Mononuclear cell (primary cell): ENCODE data around the gene GRM8. TPM values are rescaled to one million over a fixed set of nuclear protein-coding genes. Genes with fewer than 3 reads are reported as not detected.

Source experiments
- H3K27me3 ChIP-seq: 2 replicates; pipeline ENCODE4 v1.6.0; 2011; ENCODE audit warnings: low read length, control low read depth; ENCODE audit not compliant: insufficient read depth
- H3K4me1 ChIP-seq: 2 replicates; pipeline ENCODE4 v1.5.1; 2011; ENCODE audit warnings: mild to moderate bottlenecking, low read length, control low read depth; ENCODE audit not compliant: insufficient read depth
- H3K4me3 ChIP-seq: 2 replicates; pipeline ENCODE4 v1.5.1; 2011; ENCODE audit warnings: mild to moderate bottlenecking, low read length, moderate library complexity
- H3K9me3 ChIP-seq: 2 replicates; pipeline ENCODE4 v1.5.1; 2011; ENCODE audit warnings: low read depth, mild to moderate bottlenecking, control low read depth, low read length
- total RNA-seq: library from RNA; depleted of rRNA; stranded (reverse); fragments of >200 nt; gene quantifications from one replicate; pipeline ENCODE4 v1.2.3, GENCODE V29; 2012

GRM8 gene
- total RNA-seq, 1 donor, result not detected

DNA sequence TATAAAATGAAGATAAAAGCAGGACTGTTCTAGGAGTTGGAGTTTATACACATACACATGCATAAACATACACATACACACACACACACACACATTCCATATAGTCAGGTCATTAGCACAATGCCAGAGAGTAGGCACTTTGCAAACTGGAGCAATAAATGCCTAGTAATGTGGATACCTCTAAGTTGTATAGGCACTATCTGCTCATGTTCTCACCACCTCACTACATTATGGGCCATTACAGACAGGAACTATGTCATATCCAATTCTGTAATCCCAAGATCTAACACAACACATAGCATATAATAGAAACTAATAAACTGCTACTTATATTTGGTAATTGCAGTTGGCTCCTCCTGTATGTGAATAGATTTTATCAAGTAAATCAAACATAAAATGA, 115.6 kb downstream of the GRM8 start:
- H3K27me3 ChIP-seq, result peaks cover 3% of the 10 kb centered on the region
- H3K4me1 ChIP-seq, result no peaks in the 10 kb centered on the region
- no peak overlapping the region for H3K4me3 ChIP-seq
- no peaks in the 10 kb centered on the region for H3K9me3 ChIP-seq

DNA sequence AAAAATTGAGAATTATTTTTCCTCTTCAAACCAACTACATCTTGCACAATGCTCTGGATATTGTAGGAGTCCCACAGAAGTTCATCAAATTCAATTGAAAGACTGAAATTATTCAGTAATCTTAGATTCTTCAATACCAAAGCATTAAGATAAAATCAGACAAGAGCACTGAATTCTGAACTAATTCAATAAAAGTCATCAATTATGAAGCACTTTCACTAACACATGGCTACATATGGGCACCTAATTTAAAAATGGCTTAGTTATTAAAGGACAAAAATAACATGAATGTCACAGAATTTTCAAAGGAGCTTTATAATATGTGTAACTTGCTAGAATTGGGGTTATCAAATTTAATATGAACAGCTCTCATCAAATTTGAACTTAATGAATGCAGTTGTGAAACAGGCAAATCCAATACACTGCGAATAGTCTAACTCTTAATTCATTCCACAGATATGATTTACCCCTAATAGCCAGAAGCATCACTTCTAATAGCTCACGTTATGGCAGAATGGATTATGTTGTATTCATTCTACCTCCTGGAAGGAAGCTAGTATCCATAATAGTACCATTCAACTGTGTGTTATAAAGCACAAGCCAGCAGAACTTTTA, 116.8 kb downstream of the GRM8 start:
- Histone ChIP-seq H3K9me3 (no peaks in the 10 kb centered on the region), H3K27me3 (peaks cover 3% of the 10 kb centered on the region), H3K4me1 (no peaks in the 10 kb centered on the region), H3K4me3 (no peak overlapping the region)

DNA sequence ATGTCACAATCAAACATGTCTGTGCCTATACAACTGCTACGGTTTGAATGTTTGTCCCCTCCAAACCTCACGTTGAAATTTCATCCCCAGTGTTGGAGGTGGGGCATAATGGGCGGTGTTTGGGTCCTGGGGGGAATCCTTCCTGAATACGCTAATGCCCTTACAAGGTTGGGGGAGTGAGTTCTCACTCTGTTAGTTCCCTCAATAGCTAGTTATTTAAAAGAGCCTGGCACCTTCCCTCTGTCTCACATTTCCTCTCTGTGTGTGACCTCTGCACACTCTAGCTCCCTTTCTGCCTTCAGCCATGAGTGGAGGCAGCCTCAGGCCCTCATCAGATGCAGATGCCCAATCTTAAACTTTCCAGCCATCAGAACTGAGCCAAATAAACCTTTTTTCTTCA, 129.5 kb downstream of the GRM8 start:
- Histone ChIP-seq H3K9me3 (no peaks in the 10 kb centered on the region), H3K4me1 (no peaks in the 10 kb centered on the region), H3K27me3 (no peaks in the 10 kb centered on the region), H3K4me3 (no peak overlapping the region)

DNA sequence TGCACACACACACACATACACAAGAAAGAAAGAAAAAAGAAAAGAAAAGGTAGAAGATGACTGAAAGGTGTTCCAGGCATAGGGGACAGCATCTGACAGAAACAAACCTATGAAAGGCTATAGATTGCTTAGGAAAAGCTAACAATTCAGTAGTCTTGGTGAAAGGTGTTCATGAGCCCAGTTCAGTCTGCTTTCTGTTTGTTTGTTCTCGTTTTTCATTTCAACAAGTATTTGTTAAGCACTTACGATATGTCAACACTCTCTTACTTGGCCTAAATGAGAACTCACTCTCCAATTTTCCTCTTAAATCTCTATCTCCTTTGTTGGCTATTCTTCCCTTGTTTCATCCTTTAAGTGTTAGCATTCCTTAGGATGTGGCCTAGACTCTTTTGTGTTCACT, 133.2 kb downstream of the GRM8 start:
- H3K4me3 ChIP-seq, result no peak overlapping the region
- no peaks in the 10 kb centered on the region for H3K4me1 ChIP-seq
- H3K27me3 ChIP-seq, result no peaks in the 10 kb centered on the region
- H3K9me3 ChIP-seq, result no peaks in the 10 kb centered on the region

DNA sequence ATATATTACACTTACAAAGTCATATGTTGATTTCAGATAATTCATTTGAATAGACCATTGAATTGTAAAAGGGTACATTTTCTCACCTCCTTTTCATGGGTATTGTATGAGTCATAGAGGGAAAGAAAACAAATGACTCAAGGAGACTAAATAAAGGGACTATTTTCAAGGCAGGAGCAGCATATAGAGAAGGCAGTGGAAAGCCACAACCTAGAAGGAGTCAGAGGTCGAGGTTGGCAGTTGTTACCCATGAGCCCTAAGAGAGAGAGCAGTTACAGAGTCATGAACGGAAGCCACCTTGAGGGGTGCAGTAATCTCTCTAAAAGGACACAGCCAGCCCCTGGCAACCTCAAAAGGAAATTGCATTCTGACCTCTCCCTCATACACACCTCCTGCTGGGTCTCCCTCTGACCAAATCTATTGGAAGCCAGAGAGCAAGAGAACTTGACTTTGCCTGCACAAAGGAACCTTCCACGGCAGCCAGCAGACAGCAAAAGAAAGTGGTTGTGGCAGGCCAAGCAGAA, 137.9 kb downstream of the GRM8 start:
- Histone ChIP-seq H3K9me3 (no peaks in the 10 kb centered on the region), H3K4me1 (no peaks in the 10 kb centered on the region), H3K4me3 (no peak overlapping the region), H3K27me3 (no peaks in the 10 kb centered on the region)

DNA sequence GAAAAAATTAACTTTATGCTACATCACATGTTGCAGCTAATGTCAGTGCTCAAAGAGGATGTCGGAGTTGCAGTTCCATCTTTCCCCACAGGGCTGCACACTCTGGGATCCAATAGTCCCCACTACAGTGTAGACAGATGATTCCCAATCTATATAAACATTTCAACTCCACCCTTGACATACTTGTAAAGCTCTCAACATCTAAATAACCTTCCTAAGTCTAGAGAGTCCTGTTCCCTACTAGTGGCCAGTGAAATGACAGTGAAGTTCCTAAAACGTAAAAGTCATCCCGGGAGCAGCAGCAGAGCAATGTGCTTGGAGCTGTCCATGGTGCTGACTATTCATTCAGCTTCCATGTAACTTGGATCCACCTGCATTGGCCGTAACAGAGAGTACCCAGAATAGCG, 145.1 kb downstream of the GRM8 start:
- Histone ChIP-seq H3K4me3 (no peak overlapping the region), H3K4me1 (no peaks in the 10 kb centered on the region), H3K27me3 (no peaks in the 10 kb centered on the region), H3K9me3 (no peaks in the 10 kb centered on the region)

DNA sequence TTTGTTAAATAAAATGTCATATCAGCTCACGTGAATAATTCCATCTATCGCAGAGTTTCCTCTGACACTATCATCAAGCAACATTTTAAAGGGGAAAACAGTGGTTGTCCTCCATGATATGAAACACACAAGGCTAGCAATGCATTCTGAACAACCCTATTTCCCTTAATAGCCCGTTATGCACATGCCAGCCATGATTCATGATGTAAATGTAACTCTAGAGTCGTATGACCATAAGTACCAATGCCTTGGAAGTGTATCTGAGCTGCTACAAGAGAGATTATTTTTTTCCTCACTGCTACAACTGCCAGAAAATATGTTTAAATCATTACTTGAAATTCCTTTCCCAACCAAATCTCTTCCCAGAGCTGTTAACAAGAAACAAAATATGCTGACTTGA, 159.4 kb downstream of the GRM8 start:
- H3K4me3 ChIP-seq, result no peak overlapping the region

DNA sequence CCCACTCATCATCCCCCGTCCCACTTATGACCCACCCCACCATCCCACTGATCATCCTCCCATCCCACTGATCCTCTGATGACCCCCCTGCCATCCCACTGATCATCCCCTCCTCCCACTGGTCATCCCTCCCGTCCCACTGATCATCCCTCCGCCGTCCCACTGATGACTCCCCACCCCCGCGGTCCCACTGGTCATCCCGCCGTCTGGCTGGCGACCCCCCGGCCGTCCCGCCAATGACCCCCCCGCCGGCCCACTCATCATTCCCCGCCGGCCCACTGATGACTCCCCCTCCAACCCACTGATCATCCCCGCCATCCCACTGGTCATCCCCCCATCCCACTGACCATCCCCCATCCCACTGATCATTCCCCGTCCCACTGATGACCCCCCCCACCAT, 161.1 kb downstream of the GRM8 start:
- no peaks in the 10 kb centered on the region for H3K9me3 ChIP-seq
- no peak overlapping the region for H3K4me3 ChIP-seq

More for the DNA sequence above, 159.4 kb downstream of the GRM8 start:
- Histone ChIP-seq H3K4me1 (no peaks in the 10 kb centered on the region), H3K27me3 (no peaks in the 10 kb centered on the region), H3K9me3 (no peaks in the 10 kb centered on the region)

DNA sequence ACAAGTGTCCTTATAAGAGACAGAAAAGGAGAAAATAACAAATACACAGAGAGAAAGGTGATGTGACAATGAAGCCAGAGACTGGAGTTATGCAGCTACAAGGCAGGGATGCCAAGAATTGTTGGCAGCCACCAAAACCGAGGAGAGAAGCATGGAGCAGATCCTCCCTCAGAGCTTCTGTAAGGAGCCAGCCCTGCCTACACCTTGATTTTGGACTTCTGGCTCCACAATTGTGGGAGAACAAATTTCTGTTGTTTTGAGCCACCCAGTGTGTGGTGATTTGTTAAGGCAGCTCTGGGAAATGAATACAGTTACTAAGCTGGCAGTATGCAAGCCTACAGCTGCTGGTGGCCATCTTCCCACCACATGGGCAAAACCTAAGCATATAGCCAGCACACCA, 163.6 kb downstream of the GRM8 start:
- Histone ChIP-seq H3K9me3 (no peaks in the 10 kb centered on the region), H3K27me3 (no peaks in the 10 kb centered on the region), H3K4me1 (no peaks in the 10 kb centered on the region), H3K4me3 (no peak overlapping the region)

More for the DNA sequence above, 161.1 kb downstream of the GRM8 start:
- no peaks in the 10 kb centered on the region for H3K4me1 ChIP-seq
- no peaks in the 10 kb centered on the region for H3K27me3 ChIP-seq

DNA sequence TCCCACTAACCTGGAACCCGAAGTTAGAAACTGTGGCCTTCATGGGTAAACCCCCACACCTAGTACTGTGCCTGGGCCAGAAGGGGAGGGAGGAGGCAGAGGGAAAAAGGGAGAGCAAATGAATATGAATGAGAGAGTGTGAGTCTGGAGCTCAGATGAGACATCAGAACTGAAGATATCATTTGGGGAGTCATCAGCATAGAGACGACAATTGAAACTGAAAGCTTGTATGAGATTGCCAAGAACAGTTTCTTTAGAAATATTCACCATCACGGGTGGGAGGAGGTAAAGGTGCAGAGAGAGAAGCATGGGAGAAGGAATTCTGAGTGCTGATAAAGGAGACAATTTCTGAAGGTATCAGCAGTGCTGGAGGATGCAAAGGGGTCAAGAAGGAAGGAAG, 171.2 kb downstream of the GRM8 start:
- Histone ChIP-seq H3K27me3 (no peaks in the 10 kb centered on the region), H3K4me1 (no peaks in the 10 kb centered on the region), H3K9me3 (no peaks in the 10 kb centered on the region), H3K4me3 (no peak overlapping the region)

DNA sequence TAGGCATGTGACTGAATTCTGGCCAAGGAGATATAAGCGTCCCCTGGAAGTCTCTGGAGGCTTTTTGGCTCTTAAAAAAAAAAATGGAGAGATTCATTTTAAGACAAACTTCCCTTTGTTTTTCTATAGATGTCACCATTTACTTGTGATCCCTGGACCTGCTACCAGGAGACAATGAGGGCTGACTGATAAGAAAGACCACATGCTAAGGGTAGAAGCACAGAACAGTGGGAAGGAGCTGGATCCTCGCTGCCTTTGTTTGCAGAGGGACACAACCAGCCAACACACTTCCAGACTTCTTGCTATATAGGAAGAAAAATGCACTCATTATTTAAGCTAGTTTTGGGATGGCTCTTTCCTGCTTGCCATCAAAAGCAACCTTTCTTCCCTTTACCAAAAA, 172.2 kb downstream of the GRM8 start:
- Histone ChIP-seq H3K9me3 (no peaks in the 10 kb centered on the region), H3K27me3 (no peaks in the 10 kb centered on the region), H3K4me1 (no peaks in the 10 kb centered on the region), H3K4me3 (no peak overlapping the region)

DNA sequence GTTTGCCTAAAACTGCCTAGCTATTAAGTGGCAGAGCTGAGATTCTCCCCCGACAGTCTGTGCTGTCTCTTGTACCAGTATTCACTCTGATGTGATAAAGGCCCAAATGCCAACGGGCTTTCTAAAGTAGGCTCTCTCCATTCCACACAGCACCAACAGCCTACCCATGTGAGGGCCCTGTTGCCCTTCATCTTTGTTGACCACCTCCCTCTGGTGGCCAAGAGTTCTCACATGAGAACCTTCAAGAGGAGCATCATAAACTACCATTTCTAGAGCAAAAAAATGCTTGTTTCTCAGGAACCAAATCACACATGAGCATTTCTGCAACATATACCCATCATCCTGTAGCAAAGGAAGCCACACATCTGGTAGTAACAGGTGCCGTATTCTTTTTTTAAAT, 185.8 kb downstream of the GRM8 start:
- Histone ChIP-seq H3K4me3 (no peak overlapping the region), H3K9me3 (no peaks in the 10 kb centered on the region), H3K27me3 (no peaks in the 10 kb centered on the region), H3K4me1 (no peaks in the 10 kb centered on the region)

DNA sequence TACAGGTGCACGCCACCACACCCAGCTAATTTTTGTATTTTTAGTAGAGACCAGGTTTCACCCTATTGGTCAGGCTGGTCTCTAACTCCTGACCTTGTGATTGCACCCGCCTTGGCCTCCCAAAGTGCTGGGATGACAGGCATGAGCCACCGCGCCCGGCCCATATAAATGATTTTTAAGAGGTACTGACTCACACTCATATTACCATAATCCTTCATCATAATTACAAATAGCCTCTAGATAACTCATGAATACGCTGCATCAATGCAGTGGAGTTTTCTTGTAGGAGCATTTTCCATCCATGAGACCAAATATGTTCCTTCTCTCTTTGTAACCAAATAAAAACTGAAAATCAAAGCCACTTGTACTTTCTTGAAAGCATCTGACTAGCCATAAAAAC, 193.3 kb downstream of the GRM8 start:
- Histone ChIP-seq H3K4me1 (no peaks in the 10 kb centered on the region), H3K27me3 (no peaks in the 10 kb centered on the region), H3K9me3 (no peaks in the 10 kb centered on the region), H3K4me3 (no peak overlapping the region)

DNA sequence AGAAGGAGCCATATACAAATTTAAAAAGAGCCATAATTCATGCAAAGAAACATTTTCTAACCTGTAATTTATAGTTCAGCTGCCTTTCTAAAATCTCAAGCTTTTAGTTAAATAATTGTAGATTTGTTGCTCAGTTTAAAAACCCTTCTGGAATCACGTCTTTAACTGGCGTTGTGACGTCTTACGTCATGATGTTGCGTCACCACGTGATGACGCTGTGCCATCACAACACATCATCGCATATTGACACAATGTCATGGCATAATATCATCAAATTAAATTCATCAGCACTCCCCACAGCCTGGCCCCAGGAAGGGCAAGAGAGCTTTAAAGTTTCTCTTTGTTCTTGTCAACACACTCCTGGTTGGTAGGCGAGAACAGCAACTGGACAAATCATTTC, 194.8 kb downstream of the GRM8 start:
- H3K27me3 ChIP-seq, result no peaks in the 10 kb centered on the region
- no peaks in the 10 kb centered on the region for H3K4me1 ChIP-seq
- H3K4me3 ChIP-seq, result no peak overlapping the region
- no peaks in the 10 kb centered on the region for H3K9me3 ChIP-seq

DNA sequence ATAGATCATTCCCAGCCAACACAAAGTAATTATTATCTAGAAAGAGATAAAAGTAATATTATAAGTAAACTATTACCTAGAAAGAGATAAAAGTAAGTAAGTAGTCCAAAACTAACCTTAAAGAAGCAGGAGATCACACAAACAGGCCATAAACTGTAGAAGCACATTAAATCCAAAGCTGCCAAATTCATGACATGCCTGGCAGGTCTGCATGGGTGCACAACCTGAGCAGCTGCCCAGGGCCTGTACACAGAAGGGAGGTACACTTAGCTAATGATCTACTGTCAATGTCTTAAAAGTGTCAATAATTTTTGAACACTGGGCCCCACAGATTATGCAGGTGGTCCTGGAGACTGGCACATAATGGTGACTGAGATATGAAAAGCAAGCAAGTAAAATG, 196.5 kb downstream of the GRM8 start:
- H3K4me3 ChIP-seq, result no peak overlapping the region
- no peaks in the 10 kb centered on the region for H3K9me3 ChIP-seq
- no peaks in the 10 kb centered on the region for H3K27me3 ChIP-seq
- H3K4me1 ChIP-seq, result no peaks in the 10 kb centered on the region

DNA sequence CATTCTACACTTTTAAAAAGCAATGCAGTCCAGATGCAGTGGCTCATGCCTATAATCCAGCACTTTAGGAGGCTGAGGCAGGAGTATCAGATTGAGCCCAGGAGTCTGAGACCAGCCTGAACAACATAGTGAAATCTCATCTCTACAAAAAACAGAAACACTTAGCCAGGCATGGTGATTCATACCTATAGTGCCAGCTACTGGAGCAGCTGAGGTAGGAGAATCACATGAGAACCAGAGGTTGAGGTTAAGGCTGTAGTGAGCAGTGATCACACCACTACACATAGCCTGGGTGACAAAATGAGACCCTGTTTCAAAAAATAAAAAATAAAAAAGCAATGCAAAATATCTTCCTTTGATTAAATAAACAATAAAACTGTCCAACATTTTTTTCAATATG, 205.2 kb downstream of the GRM8 start:
- Histone ChIP-seq H3K4me1 (no peaks in the 10 kb centered on the region), H3K9me3 (no peaks in the 10 kb centered on the region), H3K27me3 (no peaks in the 10 kb centered on the region), H3K4me3 (no peak overlapping the region)
